Liver (tissue), 9 donors: Measurements from ENCODE around the gene HTR3A. TPM values are rescaled to one million over a fixed set of nuclear protein-coding genes. Genes with fewer than 3 reads are reported as not detected.
"Not testable (repeated sequence)": the region's sequence is repeated elsewhere in the genome, so short reads cannot be mapped to it uniquely, and the experiment has no call there.

ENCODE experiments used
- DNase-seq: peaks from one replicate; pipeline ENCODE4 v3.0.0-alpha.2; 2017; ENCODE audit warnings: low spot score
- H3K27ac ChIP-seq, 2 donors: one replicate each; pipeline ENCODE4 v1.7.0; 2013; ENCODE audit warnings: inconsistent platforms in 2 of 2, low read length in 2 of 2, control low read depth in 1 of 2, low read depth in 1 of 2, mild to moderate bottlenecking in 1 of 2
- H3K27me3 ChIP-seq, 4 donors: one replicate each; pipeline versions ENCODE4 v1.6.1 to v1.7.0; 2013; ENCODE audit warnings: low read length in 3 of 4, inconsistent platforms in 1 of 4, mild to moderate bottlenecking in 1 of 4, moderate library complexity in 1 of 4; ENCODE audit not compliant: control insufficient read depth in 4 of 4, insufficient read depth in 4 of 4
- H3K36me3 ChIP-seq, 4 donors: one replicate each; pipeline versions ENCODE4 v1.6.1 to v1.7.0; 2013; ENCODE audit warnings: low read length in 3 of 4, mild to moderate bottlenecking in 3 of 4, low read depth in 1 of 4, moderate library complexity in 1 of 4; ENCODE audit not compliant: control insufficient read depth in 4 of 4, insufficient read depth in 3 of 4
- H3K4me1 ChIP-seq, 4 donors: one replicate each; pipeline versions ENCODE4 v1.6.1 to v1.7.0; 2013; ENCODE audit warnings: low read length in 3 of 4, mild to moderate bottlenecking in 3 of 4, moderate library complexity in 1 of 4; ENCODE audit not compliant: control insufficient read depth in 4 of 4, insufficient read depth in 4 of 4
- H3K4me3 ChIP-seq, 3 donors: one replicate each; pipeline versions ENCODE4 v1.6.1 to v1.7.0; 2013; ENCODE audit warnings: low read length in 3 of 3, control low read depth in 1 of 3, low read depth in 1 of 3, mild to moderate bottlenecking in 1 of 3
- H3K9ac ChIP-seq, 2 donors: one replicate each; pipeline ENCODE4 v1.7.0; 2013; ENCODE audit warnings: low read length in 2 of 2, mild to moderate bottlenecking in 2 of 2, moderate library complexity in 2 of 2, control low read depth in 1 of 2, low read depth in 1 of 2
- H3K9me3 ChIP-seq, 4 donors: one replicate each; pipeline versions ENCODE4 v1.6.1 to v1.7.0; 2013; ENCODE audit warnings: low read length in 3 of 4; ENCODE audit not compliant: control insufficient read depth in 4 of 4
- ATF3 ChIP-seq: IDR thresholded peaks from 2 replicates; pipeline ENCODE4 v1.6.1; 2016; ENCODE audit warnings: antibody characterized with exemption
- EGR1 ChIP-seq, 2 donors: IDR thresholded peaks; 2 replicates each; pipeline ENCODE4 v1.6.1; 2016 to 2018; ENCODE audit warnings: antibody characterized with exemption in 2 of 2, low read depth in 2 of 2
- FOXA1 ChIP-seq: IDR thresholded peaks from 2 replicates; pipeline ENCODE4 v1.6.1; 2016; ENCODE audit warnings: antibody characterized with exemption
- GABPA ChIP-seq, 2 donors: IDR thresholded peaks in 1 of 2; conservative IDR thresholded peaks in 1 of 2; 2 replicates each; pipeline ENCODE4 v1.6.1; 2016; ENCODE audit warnings: antibody characterized with exemption in 2 of 2, mild to moderate bottlenecking in 1 of 2, moderate library complexity in 1 of 2
- HNF4A ChIP-seq, 2 donors: conservative IDR thresholded peaks; 2 replicates each; pipeline ENCODE4 v1.6.1; 2016; ENCODE audit warnings: antibody characterized with exemption in 2 of 2, mild to moderate bottlenecking in 2 of 2
- JUND ChIP-seq, 2 donors: IDR thresholded peaks; 2 replicates each; pipeline ENCODE4 v1.6.1; 2016; ENCODE audit warnings: antibody characterized with exemption in 2 of 2
- MAX ChIP-seq: IDR thresholded peaks from 2 replicates; pipeline ENCODE4 v1.6.1; 2016; ENCODE audit warnings: antibody characterized with exemption
- NR2F2 ChIP-seq: IDR thresholded peaks from 2 replicates; pipeline ENCODE4 v1.6.1; 2016; ENCODE audit warnings: antibody characterized with exemption
- REST ChIP-seq: IDR thresholded peaks from 2 replicates; pipeline ENCODE4 v1.6.1; 2016; ENCODE audit warnings: antibody characterized with exemption, mild to moderate bottlenecking
- RXRA ChIP-seq, 2 donors: IDR thresholded peaks; 2 replicates each; pipeline ENCODE4 v1.6.1; 2017 to 2018; ENCODE audit warnings: antibody characterized with exemption in 2 of 2, mild to moderate bottlenecking in 1 of 2
- SP1 ChIP-seq: IDR thresholded peaks from 2 replicates; pipeline ENCODE4 v1.6.1; 2018; ENCODE audit warnings: antibody characterized with exemption, mild to moderate bottlenecking
- YY1 ChIP-seq: IDR thresholded peaks from 2 replicates; pipeline ENCODE4 v1.6.1; 2016; ENCODE audit warnings: antibody characterized with exemption, mild to moderate bottlenecking
- ZBTB33 ChIP-seq: IDR thresholded peaks from 2 replicates; pipeline ENCODE4 v1.6.1; 2016; ENCODE audit warnings: antibody characterized with exemption
- WGBS: extraction: QIAGEN DNeasy Blood & Tissue Kit; methylation state at CpG from one replicate; pipeline ENCODE4 v1.1.7; 2013; 5-methylcytosine and 5-hydroxymethylcytosine counted together
- polyA plus RNA-seq, 2 donors: library from polyadenylated mRNA; stranded (reverse) in 1 of 2; unstranded in 1 of 2; fragments of 200-250 nt in 1 of 2; fragments of >200 nt in 1 of 2; fragmentation: Nextera tagmentation in 1 of 2; extraction: Ambion mirVana in 1 of 2; gene quantifications; one replicate each; pipeline versions ENCODE4 v1.2.1 to v1.2.3, GENCODE V29; 2013 to 2015
- total RNA-seq, 2 donors: library from RNA; depleted of rRNA; stranded (reverse); fragments of >200 nt; gene quantifications; one replicate each; pipeline ENCODE4 v1.2.3, GENCODE V29; 2014
- donor health status: healthy.
- donor health status: healthy.
- donor health status: healthy.
- donor health status: healthy.
- donor health status: healthy.

HTR3A gene
- total and polyA plus RNA-seq, 4 donors = not detected

- DNase-seq = no peak
- H3K9me3 ChIP-seq = no peaks in the 10 kb centered on the region
- no peak overlapping the region for H3K4me3 ChIP-seq
- H3K27me3 ChIP-seq = no peaks in the 10 kb centered on the region
- H3K4me1 ChIP-seq = no peaks in the 10 kb centered on the region
- TF ChIP-seq REST (no peak), ZBTB33 (no peak), ATF3 (no peak), FOXA1 (no peak), MAX (no peak), GABPA (IDR thresholded peaks at IDR 0.05 in 1 of 2, conservative IDR thresholded peaks at IDR 0.05 in 1 of 2) (no peak), EGR1 (IDR thresholded peaks at IDR 0.05; ENCODE audit: low read depth in 2 of 2) (no peak), JUND (IDR thresholded peaks at IDR 0.05) (no peak), YY1 (no peak), HNF4A (conservative IDR thresholded peaks at IDR 0.05) (no peak), NR2F2 (no peak), RXRA (IDR thresholded peaks at IDR 0.05) (no peak)
- 81% methylated on average over 3 of the region's 3 CpGs for WGBS
- no peak overlapping the region for H3K9ac ChIP-seq
- no peaks in the 10 kb centered on the region for H3K36me3 ChIP-seq
- H3K27ac ChIP-seq = no peak overlapping the region
These were observed 37.0 kb upstream of the HTR3A start for GRCh38 chr11:113937918-113938317.

GRCh38 chr11:113942256-113942655 lies 32.7 kb upstream of the HTR3A start:
- DNase-seq = no peak
- no peak overlapping the region for H3K4me3 ChIP-seq
- no peak overlapping the region for H3K27ac ChIP-seq
- H3K9ac ChIP-seq = no peak overlapping the region
- H3K36me3 ChIP-seq = no peaks in the 10 kb centered on the region
- TF ChIP-seq REST (no peak), SP1 (no peak), GABPA (IDR thresholded peaks at IDR 0.05 in 1 of 2, conservative IDR thresholded peaks at IDR 0.05 in 1 of 2) (no peak), FOXA1 (no peak), EGR1 (IDR thresholded peaks at IDR 0.05; ENCODE audit: low read depth in 2 of 2) (no peak)
- H3K4me1 ChIP-seq = no peaks in the 10 kb centered on the region
- WGBS = 95% methylated on average over 8 of the region's 8 CpGs
- no peaks in the 10 kb centered on the region for H3K9me3 ChIP-seq
- H3K27me3 ChIP-seq = no peaks in the 10 kb centered on the region

- H3K9ac ChIP-seq, H3K27ac ChIP-seq, H3K36me3 ChIP-seq, H3K9me3 ChIP-seq, H3K27me3 ChIP-seq, H3K4me3 ChIP-seq, H3K4me1 ChIP-seq, DNase-seq: not testable (repeated sequence)
- WGBS = 76% methylated on average over 2 of the region's 2 CpGs
These were observed 28.7 kb upstream of the HTR3A start for GRCh38 chr11:113946162-113946561.
